MM.1S (cell line): ENCODE data around the gene MTSS2.

Experiments used
- DNase-seq: peaks from one replicate; pipeline ENCODE4 v3.0.0-alpha.2; 2015
- H2AFZ ChIP-seq: fragments of 300-600 bp; sonication (generic); 2 replicates; pipeline ENCODE4 v1.6.0; 2016; ENCODE audit warnings: antibody characterized with exemption, low read length
- H3F3A ChIP-seq: fragments of 300-600 bp; sonication (generic); 2 replicates; pipeline ENCODE4 v1.6.1; 2016; ENCODE audit warnings: mild to moderate bottlenecking, antibody characterized with exemption, low read length, moderate library complexity, mixed read lengths; ENCODE audit not compliant: insufficient read depth
- H3K27ac ChIP-seq: fragments of 300-600 bp; sonication (generic); 2 replicates; pipeline ENCODE4 v1.5.1; 2016; ENCODE audit warnings: mild to moderate bottlenecking, low read length
- H3K27me3 ChIP-seq: fragments of 300-600 bp; sonication (generic); replicated peaks from 2 replicates; pipeline ENCODE4 v1.6.0; 2016; ENCODE audit warnings: low read length; ENCODE audit not compliant: insufficient read depth
- H3K36me3 ChIP-seq: fragments of 300-600 bp; sonication (generic); replicated peaks from 2 replicates; pipeline ENCODE4 v1.6.1; 2016; ENCODE audit warnings: mild to moderate bottlenecking, low read length, mixed read lengths; ENCODE audit not compliant: insufficient read depth
- H3K4me1 ChIP-seq: fragments of 300-600 bp; sonication (generic); 2 replicates; pipeline ENCODE4 v1.6.1; 2016; ENCODE audit warnings: low read length, mixed read lengths
- H3K4me2 ChIP-seq: fragments of 300-600 bp; sonication (generic); 2 replicates; pipeline ENCODE4 v1.6.0; 2016; ENCODE audit warnings: low read depth, low read length
- H3K4me3 ChIP-seq: fragments of 300-600 bp; sonication (generic); 2 replicates; pipeline ENCODE4 v1.5.1; 2016; ENCODE audit warnings: low read length, mixed read lengths
- H3K79me2 ChIP-seq: fragments of 300-600 bp; sonication (generic); 2 replicates; pipeline ENCODE4 v1.6.1; 2016; ENCODE audit warnings: mixed run types, low read length, mixed read lengths
- H3K9ac ChIP-seq: fragments of 300-600 bp; sonication (generic); 2 replicates; pipeline ENCODE4 v1.6.1; 2016; ENCODE audit warnings: low read length, mixed read lengths
- H3K9me2 ChIP-seq: fragments of 300-600 bp; sonication (generic); replicated peaks from 2 replicates; pipeline ENCODE4 v1.6.1; 2016; ENCODE audit warnings: mild to moderate bottlenecking, low read length, mixed read lengths; ENCODE audit not compliant: insufficient read depth
- H3K9me3 ChIP-seq: fragments of 300-600 bp; sonication (generic); replicated peaks from 2 replicates; pipeline ENCODE4 v1.6.1; 2016; ENCODE audit warnings: mild to moderate bottlenecking, low read length, mixed read lengths; ENCODE audit not compliant: insufficient read depth
- H4K20me1 ChIP-seq: fragments of 300-600 bp; sonication (generic); 2 replicates; pipeline ENCODE4 v1.6.1; 2016; ENCODE audit warnings: mild to moderate bottlenecking, low read length, moderate library complexity, mixed read lengths; ENCODE audit not compliant: insufficient read depth
- CTCF ChIP-seq: fragments of 300-600 bp; sonication (generic); IDR thresholded peaks from 2 replicates; pipeline ENCODE4 v1.5.1; 2016; ENCODE audit warnings: antibody characterized with exemption, low read length, mixed read lengths
- EZH2 ChIP-seq: fragments of 300-600 bp; sonication (generic); optimal IDR thresholded peaks from 2 replicates; pipeline ENCODE3; 2017; ENCODE audit warnings: low read depth, mild to moderate bottlenecking, antibody characterized with exemption, low read length, mixed read lengths
- EZH2phosphoT487 ChIP-seq: fragments of 300-600 bp; sonication (generic); IDR thresholded peaks from 2 replicates; pipeline ENCODE4 v1.6.1; 2018; ENCODE audit warnings: antibody characterized with exemption, low read length

The MTSS2 gene

GRCh38 chr16:70703041-70703834 lies 17.4 kb upstream of the MTSS2 start:
- Histone ChIP-seq H3K4me2 (no peak overlapping the region), H3K27ac (no peak overlapping the region)

GRCh38 chr16:70702624-70703023 lies 16.8 kb upstream of the MTSS2 start:
- Histone ChIP-seq H3K27me3 (no peaks in the 10 kb centered on the region), H3K36me3 (no peaks in the 10 kb centered on the region), H3K9me2 (no peaks in the 10 kb centered on the region), H3F3A (no peaks in the 10 kb centered on the region), H3K9me3 (no peaks in the 10 kb centered on the region), H3K9ac (no peak overlapping the region), H3K27ac (no peak overlapping the region), H3K4me2 (no peak overlapping the region), H3K4me3 (no peak overlapping the region), H3K79me2 (no peaks in the 10 kb centered on the region), H3K4me1 (no peaks in the 10 kb centered on the region), H2AFZ (no peak overlapping the region), H4K20me1 (no peaks in the 10 kb centered on the region)
- no peak for TF ChIP-seq EZH2
- TF ChIP-seq EZH2phosphoT487, result no peak
- TF ChIP-seq CTCF, result no peak
- DNase-seq, result no peak

More at GRCh38 chr16:70703041-70703834, 17.4 kb upstream of the MTSS2 start:
- no peak overlapping the region for H3K9ac ChIP-seq
- no peaks in the 10 kb centered on the region for H4K20me1 ChIP-seq
- H3K4me1 ChIP-seq, result no peaks in the 10 kb centered on the region
- no peaks in the 10 kb centered on the region for H3F3A ChIP-seq
- no peak for DNase-seq
- no peaks in the 10 kb centered on the region for H3K36me3 ChIP-seq
- no peak overlapping the region for H2AFZ ChIP-seq
- TF ChIP-seq EZH2phosphoT487 (no peak), CTCF (no peak), EZH2 (no peak)
- no peaks in the 10 kb centered on the region for H3K27me3 ChIP-seq
- no peak overlapping the region for H3K4me3 ChIP-seq
- no peaks in the 10 kb centered on the region for H3K79me2 ChIP-seq
- H3K9me3 ChIP-seq, result no peaks in the 10 kb centered on the region
- H3K9me2 ChIP-seq, result no peaks in the 10 kb centered on the region

- H3K9ac ChIP-seq, result no peak overlapping the region
- no peaks in the 10 kb centered on the region for H4K20me1 ChIP-seq
- H2AFZ ChIP-seq, result no peak overlapping the region
- H3K4me2 ChIP-seq, result no peak overlapping the region
- H3K36me3 ChIP-seq, result no peaks in the 10 kb centered on the region
- no peaks in the 10 kb centered on the region for H3K9me3 ChIP-seq
- no peaks in the 10 kb centered on the region for H3F3A ChIP-seq
- H3K79me2 ChIP-seq, result no peaks in the 10 kb centered on the region
- TF ChIP-seq EZH2phosphoT487 (no peak), CTCF (no peak), EZH2 (no peak)
- no peak overlapping the region for H3K27ac ChIP-seq
- no peaks in the 10 kb centered on the region for H3K4me1 ChIP-seq
- H3K9me2 ChIP-seq, result no peaks in the 10 kb centered on the region
- DNase-seq, result no peak
- H3K4me3 ChIP-seq, result no peak overlapping the region
- H3K27me3 ChIP-seq, result no peaks in the 10 kb centered on the region
Observed at GRCh38 chr16:70701998-70702397, 16.1 kb upstream of the MTSS2 start.
